IMR-90 (cell line): ENCODE measurements around the gene LTBP1. TPM values are rescaled to one million over a fixed set of nuclear protein-coding genes. Genes with fewer than 3 reads are reported as not detected.

Experiments
- ATAC-seq: fragments of 200-7000 bp; cut with Tn5 transposase; 2 replicates; pipeline ENCODE4 v1.9.1; 2020; ENCODE audit warnings: low read depth, mild to moderate bottlenecking, moderate library complexity
- BruUV-seq: library from RNA; stranded (reverse); fragments of 400-500 nt; replicated peaks from 2 replicates; lab custom pipeline; 2021; lab: Mats Ljungman, UMichigan
- CTCF ChIA-PET: fragments of 300-600 bp; formaldehyde crosslinking; extraction: SDS; loops from one replicate; lab custom pipeline; 2021; ENCODE audit warnings: antibody characterized with exemption; lab: Yijun Ruan, JAX
- POLR2A ChIA-PET: fragments of 300-600 bp; sonication (Branson Sonifier 250); formaldehyde crosslinking; loops from one replicate; lab custom pipeline; 2022; ENCODE audit warnings: antibody characterized with exemption; ENCODE audit not compliant: unreplicated experiment; lab: Charles Lee
- DNase-seq: peaks from one replicate; pipeline ENCODE4 v3.0.0; 2013
- H2AFZ ChIP-seq: replicated peaks from 2 replicates; pipeline ENCODE3; 2013; ENCODE audit warnings: low read length, mild to moderate bottlenecking; ENCODE audit not compliant: poor library complexity
- H2AK5ac ChIP-seq: 2 replicates; pipeline ENCODE4 v1.6.1; 2013; ENCODE audit warnings: low read depth, low read length, inconsistent platforms
- H2AK9ac ChIP-seq: replicated peaks from 2 replicates; pipeline ENCODE3; 2013; ENCODE audit warnings: mild to moderate bottlenecking, low read depth, low read length, moderate library complexity; ENCODE audit not compliant: poor library complexity
- H2BK120ac ChIP-seq: 2 replicates; pipeline ENCODE4 v1.6.1; 2013; ENCODE audit warnings: low read depth, low read length, inconsistent platforms
- H2BK15ac ChIP-seq: 3 replicates; pipeline ENCODE4 v1.6.1; 2013; ENCODE audit warnings: low read depth, low read length, inconsistent platforms
- H2BK20ac ChIP-seq: 2 replicates; pipeline ENCODE4 v1.6.1; 2013; ENCODE audit warnings: low read depth, mild to moderate bottlenecking, inconsistent platforms, low read length, moderate library complexity
- H2BK5ac ChIP-seq: 2 replicates; pipeline ENCODE4 v1.6.1; 2013; ENCODE audit warnings: mild to moderate bottlenecking, low read depth, low read length, inconsistent platforms; ENCODE audit not compliant: poor library complexity, severe bottlenecking
- H3K14ac ChIP-seq: replicated peaks from 2 replicates; pipeline ENCODE4 v1.6.1; 2013; ENCODE audit warnings: low read depth, low read length, inconsistent platforms
- H3K18ac ChIP-seq: 2 replicates; pipeline ENCODE4 v1.6.1; 2013; ENCODE audit warnings: low read depth, low read length, control low read depth
- H3K23ac ChIP-seq: 2 replicates; pipeline ENCODE4 v1.6.1; 2013; ENCODE audit warnings: low read depth, low read length, inconsistent platforms
- H3K27ac ChIP-seq: 2 replicates; pipeline ENCODE4 v1.5.1; 2013; ENCODE audit warnings: mild to moderate bottlenecking, control low read depth, low read length; ENCODE audit not compliant: insufficient read depth
- H3K27me3 ChIP-seq: 2 replicates; pipeline ENCODE4 v1.6.1; 2013; ENCODE audit warnings: low read length; ENCODE audit not compliant: control insufficient read depth, insufficient read depth
- H3K36me3 ChIP-seq: 2 replicates; pipeline ENCODE4 v1.6.1; 2013; ENCODE audit warnings: low read length, mixed read lengths; ENCODE audit not compliant: control insufficient read depth, insufficient read depth
- H3K4ac ChIP-seq: 2 replicates; pipeline ENCODE4 v1.6.1; 2013; ENCODE audit warnings: low read depth, low read length, inconsistent platforms
- H3K4me1 ChIP-seq: 2 replicates; pipeline ENCODE4 v1.6.1; 2013; ENCODE audit warnings: low read length, mixed read lengths; ENCODE audit not compliant: control insufficient read depth, insufficient read depth
- H3K4me2 ChIP-seq: 2 replicates; pipeline ENCODE4 v1.6.1; 2013; ENCODE audit warnings: low read depth, mild to moderate bottlenecking, control low read depth, low read length, moderate library complexity
- H3K4me3 ChIP-seq: 2 replicates; pipeline ENCODE4 v1.5.1; 2013; ENCODE audit warnings: low read depth, mild to moderate bottlenecking, control low read depth, low read length, moderate library complexity; ENCODE audit not compliant: insufficient read depth
- H3K56ac ChIP-seq: 2 replicates; pipeline ENCODE4 v1.6.1; 2013; ENCODE audit warnings: low read length, inconsistent platforms; ENCODE audit not compliant: insufficient read depth; ENCODE audit errors: extremely low read depth
- H3K79me1 ChIP-seq, 2 experiments: 2 replicates each; pipeline ENCODE4 v1.6.1; 2013; ENCODE audit warnings: low read length in 2 of 2, inconsistent platforms in 1 of 2, low read depth in 1 of 2
- H3K9ac ChIP-seq: 2 replicates; pipeline ENCODE4 v1.6.1; 2013; ENCODE audit warnings: low read depth, low read length, control low read depth
- H3K9me1 ChIP-seq: 2 replicates; pipeline ENCODE4 v1.6.1; 2013; ENCODE audit warnings: low read length, inconsistent platforms; ENCODE audit not compliant: insufficient read depth
- H3K9me3 ChIP-seq: 2 replicates; pipeline ENCODE4 v1.6.1; 2013; ENCODE audit warnings: low read length; ENCODE audit not compliant: control insufficient read depth, insufficient read depth
- H4K20me1 ChIP-seq: 2 replicates; pipeline ENCODE4 v1.6.1; 2013; ENCODE audit warnings: low read length, inconsistent platforms; ENCODE audit not compliant: insufficient read depth
- H4K5ac ChIP-seq: 2 replicates; pipeline ENCODE4 v1.6.1; 2013; ENCODE audit warnings: mild to moderate bottlenecking, low read depth, low read length, control low read depth
- H4K8ac ChIP-seq, 2 experiments: 2 replicates each; pipeline ENCODE4 v1.6.1; 2013; ENCODE audit warnings: low read depth in 2 of 2, low read length in 2 of 2, control low read depth in 1 of 2, inconsistent platforms in 1 of 2
- H4K91ac ChIP-seq: 2 replicates; pipeline ENCODE4 v1.6.1; 2013; ENCODE audit warnings: low read depth, low read length, inconsistent platforms; ENCODE audit not compliant: insufficient read depth
- BHLHE40 ChIP-seq: fragments of 150-350 bp; IDR thresholded peaks from 2 replicates; pipeline ENCODE4 v1.6.1; 2016; ENCODE audit warnings: mild to moderate bottlenecking, low read depth, low read length
- CEBPB ChIP-seq: IDR thresholded peaks from 2 replicates; pipeline ENCODE4 v1.6.1; 2012; ENCODE audit warnings: low read depth, low read length, improper control_type of control experiment
- CHD1 ChIP-seq: IDR thresholded peaks from 2 replicates; pipeline ENCODE4 v1.6.1; 2012; ENCODE audit warnings: low read depth, low read length, improper control_type of control experiment
- CTCF ChIP-seq: conservative IDR thresholded peaks from 2 replicates; pipeline ENCODE4 v1.5.1; 2012; ENCODE audit warnings: mild to moderate bottlenecking, low read depth, low read length, improper control_type of control experiment
- FOS ChIP-seq: fragments of 150-350 bp; IDR thresholded peaks from 2 replicates; pipeline ENCODE4 v1.6.1; 2016; ENCODE audit warnings: low read depth, low read length
- MAFK ChIP-seq: IDR thresholded peaks from 2 replicates; pipeline ENCODE4 v1.6.1; 2012; ENCODE audit warnings: low read depth, low read length, improper control_type of control experiment
- MAZ ChIP-seq: IDR thresholded peaks from 2 replicates; pipeline ENCODE4 v1.6.1; 2012; ENCODE audit warnings: low read depth, mild to moderate bottlenecking, low read length, improper control_type of control experiment, moderate library complexity, borderline replicate concordance
- MXI1 ChIP-seq: IDR thresholded peaks from 2 replicates; pipeline ENCODE4 v1.6.1; 2012; ENCODE audit warnings: low read depth, mild to moderate bottlenecking, low read length, moderate library complexity, borderline replicate concordance
- POLR2A ChIP-seq: IDR thresholded peaks from 2 replicates; pipeline ENCODE4 v1.6.1; 2012; ENCODE audit warnings: mild to moderate bottlenecking, low read depth, low read length
- RAD21 ChIP-seq: IDR thresholded peaks from 2 replicates; pipeline ENCODE4 v1.6.1; 2012; ENCODE audit warnings: low read length, improper control_type of control experiment
- RCOR1 ChIP-seq: IDR thresholded peaks from 2 replicates; pipeline ENCODE4 v1.6.1; 2012; ENCODE audit warnings: mild to moderate bottlenecking, low read length, improper control_type of control experiment; ENCODE audit not compliant: insufficient replicate concordance
- SMC3 ChIP-seq: fragments of 150-350 bp; IDR thresholded peaks from 2 replicates; pipeline ENCODE4 v1.6.1; 2016; ENCODE audit warnings: low read depth, mild to moderate bottlenecking, antibody characterized with exemption, low read length, moderate library complexity
- USF2 ChIP-seq: fragments of 150-350 bp; IDR thresholded peaks from 2 replicates; pipeline ENCODE4 v1.6.1; 2017; ENCODE audit warnings: mild to moderate bottlenecking, antibody characterized with exemption, low read length, low read depth
- WGBS, 2 experiments: methylation state at CpG; one replicate each; pipeline versions ENCODE4 v1.1.5 to v1.1.7; 2013; ENCODE audit warnings: missing lambda C conversion rate in 2 of 2; ENCODE audit not compliant: insufficient read length in 1 of 2; ENCODE audit errors: extremely low coverage in 2 of 2; 5-methylcytosine and 5-hydroxymethylcytosine counted together
- dilution Hi-C: fragments of 300-500 bp; cut with HindIII; formaldehyde crosslinking; loops from one replicate; pipeline ENCODE4 v1.14.3; 2018; ENCODE audit warnings: low sequenced_read_pairs; ENCODE audit not compliant: unreplicated experiment
- in situ Hi-C: fragments of 300-500 bp; cut with MboI; formaldehyde crosslinking; loops from 3 replicates; pipeline ENCODE4 v1.14.3; 2019; ENCODE audit warnings: low sequenced_read_pairs, inconsistent platforms, mixed read lengths
- intact Hi-C: fragments of 100-400 bp; cut with micrococcal nuclease; formaldehyde crosslinking; loops from 2 replicates; pipeline ENCODE4 v1.10.0; 2022
- polyA plus RNA-seq, 3 experiments: library from polyadenylated mRNA; depleted of rRNA; stranded (reverse); fragments of >200 nt; gene quantifications; 2 replicates each; pipeline ENCODE4 v1.2.3, GENCODE V29; 2012; ENCODE audit warnings: low replicate concordance in 1 of 3
- total RNA-seq: library from RNA; depleted of rRNA; stranded (reverse); fragments of >200 nt; gene quantifications from 2 replicates; pipeline ENCODE4 v1.2.3, GENCODE V29; 2012

Gene LTBP1
- total and polyA plus RNA-seq, 2 of the 4 experiments (the other 2 are of a cell fraction), result 235 to 326 TPM

GRCh38 chr2:33111002-33111446, 164.3 kb downstream of the LTBP1 start:
- peak overlapping the region; percentile 81; the same call in 1 of the 2 replicates for H4K91ac ChIP-seq
- H2AFZ ChIP-seq, result peak overlapping the region; percentile 18
- H3K27me3 ChIP-seq, result no peaks in the 10 kb centered on the region
- TF ChIP-seq MAZ, result no peak
- TF ChIP-seq MXI1, result no peak
- peak; percentile 58; the same call in 1 of the 2 replicates for TF ChIP-seq FOS
- peak; percentile 90 for TF ChIP-seq CEBPB
- TF ChIP-seq CHD1, result no peak
- no peak for TF ChIP-seq RCOR1
- TF ChIP-seq USF2, result no peak
- no peak for TF ChIP-seq BHLHE40
- TF ChIP-seq SMC3, result no peak
- TF ChIP-seq RAD21, result no peak
- TF ChIP-seq POLR2A, result no peak
- no peak for TF ChIP-seq MAFK
- TF ChIP-seq CTCF, result no peak
- DNase-seq (peak; percentile 73), ATAC-seq (no peak; the same call in 1 of the 2 replicates)
- peaks cover 20% of the 10 kb centered on the region; the same call in 1 of the 2 replicates for H3K9me1 ChIP-seq
- peak overlapping the region; percentile 66 for H3K4ac ChIP-seq
- H2AK9ac ChIP-seq, result peak overlapping the region; percentile 31
- H3K4me2 ChIP-seq, result peak overlapping the region; percentile 46
- no peak overlapping the region for H3K4me3 ChIP-seq
- peak overlapping the region; percentile 50; the same call in 1 of the 2 replicates for H3K23ac ChIP-seq
- peak overlapping the region; percentile 66; the same call in 1 of the 2 replicates for H3K27ac ChIP-seq
- no peaks in the 10 kb centered on the region for H4K20me1 ChIP-seq
- H3K4me1 ChIP-seq, result peaks cover 25% of the 10 kb centered on the region
- WGBS, 2 experiments, result no CpG with 5 or more reads among the region's 10 CpGs
- no peak overlapping the region for H3K56ac ChIP-seq
- H4K8ac ChIP-seq, result peak overlapping the region; percentile 33 to 69; a peak in 3 of 4 replicates
- POLR2A ChIA-PET, result no interaction called here
- no TSS peak for BruUV-seq
- H4K5ac ChIP-seq, result peak overlapping the region; percentile 91
- H3K18ac ChIP-seq, result peak overlapping the region; percentile 93
- peaks cover 8% of the 10 kb centered on the region; the same call in 1 of the 2 replicates for H3K36me3 ChIP-seq
- peak overlapping the region; percentile 58 for H3K14ac ChIP-seq
- H2BK20ac ChIP-seq, result peak overlapping the region; percentile 83; the same call in 1 of the 2 replicates
- peak overlapping the region; percentile 29; the same call in 1 of the 2 replicates for H3K9ac ChIP-seq
- H2AK5ac ChIP-seq, result peak overlapping the region; percentile 84
- peak overlapping the region; percentile 50; the same call in 1 of the 2 replicates for H2BK120ac ChIP-seq
- H2BK15ac ChIP-seq, result peak overlapping the region; percentile 71; the same call in 2 of the 3 replicates
- CTCF ChIA-PET, result interaction anchor here (0.8 kb wide), 1 partner anchor 23 kb away, joined by 3 read pairs; no protein-coding TSS in a partner anchor
- dilution Hi-C loops (no loop called here), in situ Hi-C loops (no loop called here), intact Hi-C loops (no loop called here)
- no peaks in the 10 kb centered on the region for H3K9me3 ChIP-seq
- peaks cover 26 to 46% of the 10 kb centered on the region in 2 experiments for H3K79me1 ChIP-seq
- H2BK5ac ChIP-seq, result peak overlapping the region; percentile 89
